ENCODE measurements around the gene CFAP410.

DNA sequence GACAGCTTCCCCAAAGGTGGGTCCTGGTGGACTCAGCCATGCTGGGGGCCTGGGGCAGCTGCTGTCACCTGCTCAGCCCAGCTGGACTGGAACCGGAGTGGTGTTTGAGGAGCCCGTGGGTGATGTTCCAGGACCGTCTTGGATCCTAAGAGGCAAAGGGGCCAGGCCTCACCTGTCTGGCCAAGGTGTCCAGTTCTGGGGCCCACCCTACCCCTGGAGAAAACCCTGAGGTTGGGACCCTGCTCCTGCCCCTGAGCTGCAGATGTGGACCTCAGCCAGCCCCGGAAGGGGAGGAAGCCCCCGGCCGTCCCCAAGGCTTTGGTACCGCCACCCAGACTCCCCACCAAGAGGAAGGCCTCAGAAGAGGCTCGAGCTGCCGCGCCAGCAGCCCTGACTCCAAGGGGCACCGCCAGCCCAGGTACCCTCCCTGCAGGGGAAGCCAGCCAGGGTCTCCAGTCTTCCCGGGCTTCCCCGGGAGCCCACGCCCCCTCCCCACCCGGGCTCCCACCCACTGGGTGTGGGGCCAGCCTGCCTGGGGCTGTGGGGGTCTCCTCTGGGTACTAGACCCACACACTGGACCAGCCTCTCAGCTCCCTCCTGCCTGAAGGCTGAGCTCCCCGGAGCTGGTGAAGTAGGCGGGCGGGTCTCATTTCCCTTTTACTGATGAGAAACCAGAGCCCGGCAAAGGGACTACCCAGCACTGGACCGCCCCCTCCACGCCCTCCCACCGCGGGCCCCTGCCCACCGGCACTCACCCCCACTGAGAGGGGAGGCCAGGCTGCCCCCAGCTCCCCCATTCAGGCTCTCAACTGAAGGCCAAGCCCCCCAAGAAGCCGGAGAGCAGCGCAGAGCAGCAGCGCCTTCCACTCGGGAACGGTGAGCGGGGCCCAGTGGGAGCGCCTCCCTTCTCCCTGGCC, 52.2 kb downstream of the CFAP410 start:
- no peak for TF ChIP-seq POLR2A (IDR thresholded peaks at IDR 0.05)
- TF ChIP-seq, protein P1, sequence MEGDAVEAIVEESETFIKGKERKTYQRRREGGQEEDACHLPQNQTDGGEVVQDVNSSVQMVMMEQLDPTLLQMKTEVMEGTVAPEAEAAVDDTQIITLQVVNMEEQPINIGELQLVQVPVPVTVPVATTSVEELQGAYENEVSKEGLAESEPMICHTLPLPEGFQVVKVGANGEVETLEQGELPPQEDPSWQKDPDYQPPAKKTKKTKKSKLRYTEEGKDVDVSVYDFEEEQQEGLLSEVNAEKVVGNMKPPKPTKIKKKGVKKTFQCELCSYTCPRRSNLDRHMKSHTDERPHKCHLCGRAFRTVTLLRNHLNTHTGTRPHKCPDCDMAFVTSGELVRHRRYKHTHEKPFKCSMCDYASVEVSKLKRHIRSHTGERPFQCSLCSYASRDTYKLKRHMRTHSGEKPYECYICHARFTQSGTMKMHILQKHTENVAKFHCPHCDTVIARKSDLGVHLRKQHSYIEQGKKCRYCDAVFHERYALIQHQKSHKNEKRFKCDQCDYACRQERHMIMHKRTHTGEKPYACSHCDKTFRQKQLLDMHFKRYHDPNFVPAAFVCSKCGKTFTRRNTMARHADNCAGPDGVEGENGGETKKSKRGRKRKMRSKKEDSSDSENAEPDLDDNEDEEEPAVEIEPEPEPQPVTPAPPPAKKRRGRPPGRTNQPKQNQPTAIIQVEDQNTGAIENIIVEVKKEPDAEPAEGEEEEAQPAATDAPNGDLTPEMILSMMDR (IDR thresholded peaks at IDR 0.05), result no peak

All from Peyer's patch (tissue), 4 donors.